K562 (cell line): ENCODE measurements around the gene SFSWAP. TPM values are rescaled to one million over a fixed set of nuclear protein-coding genes. Genes with fewer than 3 reads are reported as not detected.

Experiments used
- ATF7 ChIP-seq: fragments of 450-650 bp; IDR thresholded peaks from 2 replicates; pipeline ENCODE4 v1.7.1; 2014; ENCODE audit warnings: mild to moderate bottlenecking, moderate library complexity
- CBFA2T3 ChIP-seq: fragments of 450-650 bp; IDR thresholded peaks from 2 replicates; pipeline ENCODE4 v1.6.1; 2017
- CCNT2 ChIP-seq: IDR thresholded peaks from 2 replicates; pipeline ENCODE4 v1.6.1; 2011; ENCODE audit warnings: borderline replicate concordance, low read depth, mild to moderate bottlenecking, moderate library complexity, mixed read lengths, low read length; ENCODE audit not compliant: insufficient read length; ENCODE audit errors: extremely low read depth
- EGR1 ChIP-seq: fragments of 450-650 bp; conservative IDR thresholded peaks from 2 replicates; pipeline ENCODE4 v1.6.1; 2017; ENCODE audit warnings: mild to moderate bottlenecking
- ERF ChIP-seq: fragments of 450-650 bp; formaldehyde crosslinking; IDR thresholded peaks from 2 replicates; pipeline ENCODE4 v1.4.0; 2020; ENCODE audit warnings: mild to moderate bottlenecking, mixed read lengths
- ETV5 ChIP-seq: sonication (generic); formaldehyde crosslinking; IDR thresholded peaks from 2 replicates; pipeline ENCODE4 v1.4.0; 2020; ENCODE audit warnings: low read depth, mild to moderate bottlenecking, missing genetic modification reagents
- HNRNPL ChIP-seq: fragments of 200-400 bp; formaldehyde crosslinking; IDR thresholded peaks from 2 replicates; pipeline ENCODE4 v1.6.1; 2017; ENCODE audit warnings: low read depth, mild to moderate bottlenecking, low read length
- HOMEZ ChIP-seq: fragments of 250-450 bp; sonication (Bioruptor Pico); IDR thresholded peaks from 2 replicates; pipeline ENCODE4 v1.4.0; 2020; ENCODE audit warnings: mild to moderate bottlenecking, moderate library complexity
- KAT7 ChIP-seq: sonication (generic); formaldehyde crosslinking; IDR thresholded peaks from 2 replicates; pipeline ENCODE4 v1.8.0; 2022; ENCODE audit warnings: missing genetic modification reagents, mild to moderate bottlenecking, borderline replicate concordance
- NEUROD1 ChIP-seq: fragments of 150-350 bp; IDR thresholded peaks from 2 replicates; pipeline ENCODE4 v1.6.1; 2014; ENCODE audit warnings: borderline replicate concordance, low read length, low read depth; ENCODE audit not compliant: partially characterized antibody
- NRF1 ChIP-seq, 2 experiments: fragments of 450-650 bp; IDR thresholded peaks in 1 of 2; conservative IDR thresholded peaks in 1 of 2; 2 replicates each; pipeline ENCODE4 v1.6.1; 2014; ENCODE audit warnings: mild to moderate bottlenecking in 2 of 2
- PHF8 ChIP-seq: fragments of 200-600 bp; sonication (generic); IDR thresholded peaks from 2 replicates; pipeline ENCODE4 v1.6.1; 2012; ENCODE audit warnings: mixed run types, mild to moderate bottlenecking, inconsistent platforms, low read length, moderate library complexity, borderline replicate concordance
- RB1 ChIP-seq: fragments of 450-650 bp; IDR thresholded peaks from 2 replicates; pipeline ENCODE4 v1.6.1; 2017; ENCODE audit warnings: low read depth, mild to moderate bottlenecking
- SMARCB1 ChIP-seq: IDR thresholded peaks from 2 replicates; pipeline ENCODE4 v1.6.1; 2011; ENCODE audit warnings: improper control_type of control experiment, low read depth; ENCODE audit not compliant: insufficient read length
- SP1 ChIP-seq: sonication (generic); formaldehyde crosslinking; IDR thresholded peaks from 2 replicates; pipeline ENCODE4 v1.8.1; 2022; ENCODE audit warnings: mild to moderate bottlenecking, missing genetic modification reagents
- STAG1 ChIP-seq: sonication (generic); formaldehyde crosslinking; IDR thresholded peaks from 2 replicates; pipeline ENCODE4 v1.5.0; 2020; ENCODE audit warnings: missing genetic modification reagents, borderline replicate concordance
- TFAP4 ChIP-seq: sonication (generic); formaldehyde crosslinking; IDR thresholded peaks from 2 replicates; pipeline ENCODE4 v1.8.0; 2022; ENCODE audit warnings: missing genetic modification reagents, mild to moderate bottlenecking, moderate library complexity, borderline replicate concordance
- UBTF ChIP-seq, 2 experiments: IDR thresholded peaks; 2 replicates each; pipeline ENCODE4 v1.6.1; 2012; ENCODE audit warnings: improper control_type of control experiment in 2 of 2, low read depth in 2 of 2, low read length in 2 of 2, borderline replicate concordance in 1 of 2
- ZBTB7A ChIP-seq: IDR thresholded peaks from 2 replicates; pipeline ENCODE4 v1.6.1; 2011; ENCODE audit warnings: low read depth, mild to moderate bottlenecking, low read length, moderate library complexity, borderline replicate concordance; ENCODE audit not compliant: control insufficient read depth
- ZNF12 ChIP-seq: sonication (generic); formaldehyde crosslinking; IDR thresholded peaks from 2 replicates; pipeline ENCODE4 v1.4.0; 2020; ENCODE audit warnings: mild to moderate bottlenecking, missing genetic modification reagents
- polyA plus RNA-seq, 8 experiments: library from polyadenylated mRNA; depleted of rRNA in 4 of 8; stranded (reverse) in 5 of 8; unstranded in 3 of 8; fragments of >200 nt; fragmentation: Nextera tagmentation in 2 of 8; fragmentation: Illumina TruSeq in 1 of 8; extraction: Ambion mirVana in 2 of 8; extraction: Trizol in 1 of 8; gene quantifications; 2 replicates each; pipeline versions ENCODE4 v1.2.1 to v1.2.3, GENCODE V29; 2011 to 2014; ENCODE audit warnings: inconsistent platforms in 1 of 8, missing spikeins in 1 of 8
- total RNA-seq, 7 experiments: library from RNA; depleted of rRNA in 6 of 7; stranded (reverse); fragments of >200 nt in 6 of 7; fragmentation: Illumina TruSeq in 2 of 7; extraction: Trizol in 2 of 7; gene quantifications; 2 replicates each; pipeline versions ENCODE4 v1.2.1 to v1.2.3, GENCODE V29; 2011 to 2021; ENCODE audit warnings: low replicate concordance in 1 of 7
- TF ChIP-seq, protein P1 (sequence below): fragments of 200-800 bp; sonication (Bioruptor generic); IDR thresholded peaks from 2 replicates; pipeline ENCODE4 v1.6.1; 2017; ENCODE audit warnings: missing genetic modification characterization, missing compliant biosample characterization

The SFSWAP gene
- total and polyA plus RNA-seq, 9 of the 15 experiments (the other 6 are each of a cell fraction or from before 2014, with no cell fraction given), result 2.4 to 60.4 (median 32.6) TPM

GRCh38 chr12:131830335-131830913 lies 119.5 kb downstream of the SFSWAP start (continued):
- TF ChIP-seq PHF8 (peak; percentile 47; the same call in 1 of the 2 replicates), ZNF12 (CRISPR knock-in tag) (0 out of 2 replicates have a peak, but pooled peaks have one; percentile 24), TFAP4 (CRISPR knock-in tag) (peak; percentile 65; the same call in 1 of the 2 replicates), ZBTB7A (peak; percentile 71), RB1 (peak; percentile 94), ATF7 (peak; percentile 37; the same call in 1 of the 2 replicates), STAG1 (CRISPR knock-in tag) (peak; percentile 99), CCNT2 (peak; percentile 77), SMARCB1 (no peak), NRF1 (conservative IDR thresholded peaks at IDR 0.05 in 1 of 2, IDR thresholded peaks at IDR 0.05 in 1 of 2) (peak in 1 of 2 experiments; percentile 37; a peak in 3 of 4 replicates), HNRNPL (peak; percentile 55; the same call in 1 of the 2 replicates), UBTF (IDR thresholded peaks at IDR 0.05; ENCODE audit: borderline replicate concordance in 1 of 2, low read depth in 2 of 2, low read length in 2 of 2) (peak; percentile 96 to 98; a peak in 3 of 4 replicates), ERF (no peak), EGR1 (peak; percentile 37; the same call in 1 of the 2 replicates), HOMEZ (CRISPR knock-in tag) (no peak), NEUROD1 (peak; percentile 12), SP1 (0 out of 2 replicates have a peak, but pooled peaks have one; percentile 43), KAT7 (CRISPR knock-in tag) (peak; percentile 76; the same call in 1 of the 2 replicates), CBFA2T3 (no peak), ETV5 (CRISPR knock-in tag) (0 out of 2 replicates have a peak, but pooled peaks have one; percentile 20)
- TF ChIP-seq, protein P1, sequence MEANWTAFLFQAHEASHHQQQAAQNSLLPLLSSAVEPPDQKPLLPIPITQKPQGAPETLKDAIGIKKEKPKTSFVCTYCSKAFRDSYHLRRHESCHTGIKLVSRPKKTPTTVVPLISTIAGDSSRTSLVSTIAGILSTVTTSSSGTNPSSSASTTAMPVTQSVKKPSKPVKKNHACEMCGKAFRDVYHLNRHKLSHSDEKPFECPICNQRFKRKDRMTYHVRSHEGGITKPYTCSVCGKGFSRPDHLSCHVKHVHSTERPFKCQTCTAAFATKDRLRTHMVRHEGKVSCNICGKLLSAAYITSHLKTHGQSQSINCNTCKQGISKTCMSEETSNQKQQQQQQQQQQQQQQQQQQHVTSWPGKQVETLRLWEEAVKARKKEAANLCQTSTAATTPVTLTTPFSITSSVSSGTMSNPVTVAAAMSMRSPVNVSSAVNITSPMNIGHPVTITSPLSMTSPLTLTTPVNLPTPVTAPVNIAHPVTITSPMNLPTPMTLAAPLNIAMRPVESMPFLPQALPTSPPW (CRISPR knock-in tag), result peak; percentile 81
